ENCODE measurements around the gene SSBP2.

The SSBP2 gene

DNA sequence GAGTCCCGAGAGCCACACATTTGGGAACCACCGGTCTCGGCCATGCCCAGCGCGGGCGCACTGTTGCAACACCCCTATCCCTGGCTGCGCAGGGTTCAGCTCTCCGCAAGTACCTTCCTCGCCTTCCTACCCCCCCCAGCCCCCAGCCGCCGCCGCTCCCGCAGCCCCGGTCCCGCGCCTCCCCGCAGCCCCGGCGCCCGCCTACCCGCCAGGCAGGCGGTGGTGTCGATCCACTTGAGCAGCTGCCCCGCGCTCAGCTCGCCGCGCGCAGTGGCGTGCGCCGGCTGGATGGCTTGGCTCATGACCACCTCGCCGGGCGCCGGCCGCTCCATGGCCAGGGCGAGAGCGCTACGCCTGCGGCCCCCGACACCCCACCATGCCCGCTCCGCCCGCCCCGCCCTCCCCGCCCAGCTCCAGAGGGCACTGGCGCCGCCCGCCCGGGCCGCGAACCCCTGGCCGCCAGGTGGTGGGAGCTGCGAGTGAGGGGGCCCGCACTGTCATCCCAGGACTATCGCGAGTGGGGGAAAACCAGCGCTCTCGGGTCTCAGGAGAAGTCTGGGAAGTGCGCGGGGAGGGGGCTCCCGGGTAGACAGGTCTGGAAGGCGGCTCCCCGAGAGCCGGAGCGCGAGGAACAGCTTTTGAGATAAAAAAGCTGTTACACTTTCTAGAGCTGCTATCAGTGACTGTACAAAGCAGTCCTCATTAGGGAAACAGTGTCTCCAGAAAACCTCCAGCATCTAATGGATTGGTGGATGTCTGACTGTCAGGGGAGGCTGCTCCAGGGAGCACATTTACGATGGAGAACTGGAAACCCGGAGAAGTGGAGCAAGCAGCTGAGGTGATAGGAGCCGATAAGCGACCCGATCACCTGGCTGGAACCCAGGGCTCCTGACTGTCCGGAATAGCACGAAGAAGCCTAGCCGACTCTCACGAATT lies 356.8 kb downstream of the SSBP2 start, which contains the start of gene ACOT12:
Gene ACOT12 (minus strand): TSS at position 352 of the 936 bp plus-strand sequence. CDS start 20 bp downstream, at position 332.
- DNase-seq (ENCODE audit: low read depth in 2 of 2), result no peak

DNA sequence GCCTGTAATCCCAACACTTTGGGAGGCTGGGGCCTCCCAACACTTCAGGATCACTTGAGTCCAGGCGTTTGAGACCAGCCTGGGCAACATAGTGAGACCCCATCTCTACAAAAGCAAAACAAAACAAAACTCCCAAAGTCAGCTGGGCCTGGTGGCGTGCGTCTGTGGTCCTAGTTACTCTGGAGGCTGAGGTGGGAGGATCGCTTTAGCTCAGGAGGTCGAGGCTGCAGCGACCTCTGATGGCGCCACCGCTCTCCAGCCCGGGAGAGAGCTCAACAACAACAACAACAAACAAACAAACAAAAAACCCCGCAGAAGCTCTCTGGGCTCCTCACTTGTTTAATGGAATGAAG lies 357.5 kb downstream of the SSBP2 start:
- no peak for DNase-seq (ENCODE audit: low read depth in 2 of 2)

GRCh38 chr5:81389025-81389424 lies 361.9 kb downstream of the SSBP2 start:
- no peak for DNase-seq (ENCODE audit: low read depth in 2 of 2)

DNA sequence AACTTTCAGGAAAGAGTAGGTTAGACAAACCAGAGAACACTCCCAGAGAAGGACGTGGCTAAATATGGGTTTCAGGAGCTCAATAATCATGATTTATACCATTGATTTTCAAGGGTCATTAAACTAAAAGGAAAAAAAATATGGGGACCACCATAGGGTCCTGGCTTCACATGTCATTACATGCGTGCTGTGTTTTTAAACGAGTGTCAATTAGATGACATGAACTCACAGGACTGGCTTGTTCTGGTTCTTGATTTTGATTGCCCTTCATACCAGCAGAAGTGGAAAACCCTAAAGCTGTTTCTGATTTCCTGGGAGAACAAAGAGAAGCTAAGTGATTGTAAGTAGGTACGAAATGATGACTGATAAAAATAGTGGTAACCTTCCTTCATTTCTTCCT lies 362.7 kb downstream of the SSBP2 start:
- no peak for DNase-seq (ENCODE audit: low read depth in 2 of 2)

DNA sequence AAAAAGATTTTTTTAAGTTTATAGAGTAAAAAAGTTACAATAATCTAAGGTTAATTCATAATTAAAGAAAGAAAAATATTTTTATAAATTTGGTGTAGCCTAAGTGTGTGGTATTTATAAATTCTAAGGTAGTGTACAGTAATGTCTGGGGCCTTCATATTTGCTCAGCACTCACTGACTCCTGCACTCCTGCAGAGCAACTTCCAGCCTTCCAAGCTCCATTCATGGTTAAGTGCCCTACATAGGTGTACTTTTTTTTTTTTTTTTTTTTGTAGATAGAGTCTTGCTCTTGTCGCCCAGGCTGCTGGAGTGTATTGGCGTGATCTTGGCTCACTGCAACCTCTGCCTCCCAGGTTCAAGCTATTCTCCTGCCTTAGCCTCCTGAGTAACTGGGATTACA lies 367.0 kb downstream of the SSBP2 start:
- DNase-seq (ENCODE audit: low read depth in 2 of 2), result no peak

DNA sequence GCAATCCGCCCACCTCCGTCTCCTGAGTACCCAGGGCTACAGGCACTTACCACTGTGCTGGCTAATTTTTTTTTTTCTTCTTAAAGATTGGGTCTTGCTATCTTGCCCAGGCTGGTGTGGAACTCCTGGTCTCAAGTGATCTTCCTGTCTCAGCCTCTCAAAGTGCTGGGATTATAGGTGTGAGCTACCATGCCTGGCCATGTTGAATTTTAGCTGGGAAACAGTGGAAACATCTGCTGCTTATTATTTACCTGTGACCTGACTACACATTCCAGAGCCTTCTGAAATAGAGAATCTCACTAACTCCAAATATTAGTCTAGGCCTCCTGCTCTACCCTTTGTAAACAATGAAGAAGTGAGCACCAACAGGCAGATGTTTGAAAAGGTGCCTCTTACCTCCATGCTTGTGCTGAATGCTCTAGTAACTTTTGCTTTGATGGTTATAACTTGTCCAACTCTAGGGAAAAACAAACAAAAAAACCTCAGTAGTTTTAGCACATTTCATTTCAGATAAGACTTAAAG lies 379.5 kb downstream of the SSBP2 start:
- DNase-seq (ENCODE audit: low read depth in 2 of 2), result no peak

DNA sequence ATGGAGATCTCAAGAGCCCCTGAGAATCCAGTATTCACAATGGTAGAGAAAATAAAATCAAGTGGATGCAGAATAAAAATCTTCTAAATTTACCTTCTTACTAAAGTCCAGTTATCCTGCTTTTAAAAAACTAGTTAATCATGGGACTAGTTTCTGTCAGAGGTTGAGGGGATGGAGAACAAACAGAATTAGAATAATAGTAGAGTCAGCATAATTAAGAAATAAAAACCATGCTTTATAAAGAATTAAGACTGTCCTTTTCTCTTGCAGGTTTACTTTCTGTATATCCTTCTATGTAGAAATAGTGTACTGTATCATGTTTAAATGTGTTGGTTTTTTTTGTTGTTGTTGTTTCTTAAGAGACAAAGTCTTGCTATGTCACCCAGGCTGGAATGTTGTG lies 380.0 kb downstream of the SSBP2 start:
- DNase-seq (ENCODE audit: low read depth in 2 of 2), result no peak

GRCh38 chr5:81365541-81365940 lies 385.4 kb downstream of the SSBP2 start:
- DNase-seq (ENCODE audit: low read depth in 2 of 2), result no peak

GRCh38 chr5:81363093-81363871 lies 387.6 kb downstream of the SSBP2 start:
- no peak for DNase-seq (ENCODE audit: low read depth in 2 of 2)

All from stimulated activated CD8-positive, alpha-beta memory T cell treated with anti-CD3 and anti-CD28 coated beads, Interleukin-15, amount 100 ng/mL, for 4 hours (primary cell).